ENCODE measurements around the gene SYTL2. TPM values are rescaled to one million over a fixed set of nuclear protein-coding genes. Genes with fewer than 3 reads are reported as not detected.
A peak's percentile ranks its signal among the peaks of the same experiment; 100 is the strongest.

SYTL2 gene
- total RNA-seq, 3 donors from 2014 or later, result 10.1 to 189 (median 120) TPM

- no peak for DNase-seq (ENCODE audit: low spot score in 2 of 2)
- Histone ChIP-seq H3K4me3 (no peak overlapping the region), H3K4me1 (no peaks in the 10 kb centered on the region), H3K9me3 (no peaks in the 10 kb centered on the region), H3K27me3 (no peaks in the 10 kb centered on the region), H3K27ac (peak overlapping the region in 1 of 2 donors; percentile 21), H3K36me3 (no peaks in the 10 kb centered on the region)
- intact Hi-C loops (cut with DNase I; ENCODE audit: low total_unique reads), result no loop called here
- TF ChIP-seq POLR2A (IDR thresholded peaks at IDR 0.05), result no peak
- TF ChIP-seq, protein P1, sequence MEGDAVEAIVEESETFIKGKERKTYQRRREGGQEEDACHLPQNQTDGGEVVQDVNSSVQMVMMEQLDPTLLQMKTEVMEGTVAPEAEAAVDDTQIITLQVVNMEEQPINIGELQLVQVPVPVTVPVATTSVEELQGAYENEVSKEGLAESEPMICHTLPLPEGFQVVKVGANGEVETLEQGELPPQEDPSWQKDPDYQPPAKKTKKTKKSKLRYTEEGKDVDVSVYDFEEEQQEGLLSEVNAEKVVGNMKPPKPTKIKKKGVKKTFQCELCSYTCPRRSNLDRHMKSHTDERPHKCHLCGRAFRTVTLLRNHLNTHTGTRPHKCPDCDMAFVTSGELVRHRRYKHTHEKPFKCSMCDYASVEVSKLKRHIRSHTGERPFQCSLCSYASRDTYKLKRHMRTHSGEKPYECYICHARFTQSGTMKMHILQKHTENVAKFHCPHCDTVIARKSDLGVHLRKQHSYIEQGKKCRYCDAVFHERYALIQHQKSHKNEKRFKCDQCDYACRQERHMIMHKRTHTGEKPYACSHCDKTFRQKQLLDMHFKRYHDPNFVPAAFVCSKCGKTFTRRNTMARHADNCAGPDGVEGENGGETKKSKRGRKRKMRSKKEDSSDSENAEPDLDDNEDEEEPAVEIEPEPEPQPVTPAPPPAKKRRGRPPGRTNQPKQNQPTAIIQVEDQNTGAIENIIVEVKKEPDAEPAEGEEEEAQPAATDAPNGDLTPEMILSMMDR (IDR thresholded peaks at IDR 0.05), result no peak
- TF ChIP-seq POLR2AphosphoS5 (IDR thresholded peaks at IDR 0.05), result no peak
Observed at GRCh38 chr11:85749884-85750283, 61.1 kb downstream of the SYTL2 start.

DNA sequence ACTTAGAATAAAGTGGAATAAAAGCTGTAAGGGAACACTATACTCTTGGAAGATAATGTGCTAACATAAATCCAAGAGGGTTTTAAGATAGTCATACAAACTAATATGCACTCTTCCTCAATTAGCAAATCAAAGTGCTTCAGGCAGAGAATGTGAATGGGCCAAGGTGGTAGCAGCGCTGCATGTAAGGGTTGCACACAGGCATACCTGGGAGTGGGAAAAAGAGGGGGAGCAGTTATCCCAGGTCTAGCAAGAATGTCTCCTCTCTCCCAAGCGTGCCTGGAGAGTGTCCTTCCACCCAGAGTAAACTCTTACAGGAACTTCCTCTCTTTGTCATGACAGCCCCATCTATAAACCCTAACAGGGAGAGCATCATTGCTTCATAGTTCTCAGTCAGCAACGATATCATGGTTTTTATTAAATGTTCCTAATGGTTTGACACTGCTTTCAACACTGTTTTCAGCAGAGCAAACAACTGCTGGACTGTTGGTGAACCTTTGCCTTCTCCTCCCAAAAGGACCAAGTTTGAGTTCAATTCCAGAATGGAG, 61.6 kb downstream of the SYTL2 start:
- Histone ChIP-seq H3K9me3 (no peaks in the 10 kb centered on the region), H3K27ac (no peak overlapping the region), H3K4me3 (no peak overlapping the region), H3K4me1 (no peaks in the 10 kb centered on the region), H3K27me3 (no peaks in the 10 kb centered on the region), H3K36me3 (no peaks in the 10 kb centered on the region)
- intact Hi-C loops (cut with DNase I; ENCODE audit: low total_unique reads), result no loop called here
- TF ChIP-seq POLR2AphosphoS5 (IDR thresholded peaks at IDR 0.05) (no peak), POLR2A (IDR thresholded peaks at IDR 0.05) (no peak)
- TF ChIP-seq, protein P1 (IDR thresholded peaks at IDR 0.05), result no peak
- DNase-seq (ENCODE audit: low spot score in 2 of 2), result no peak

DNA sequence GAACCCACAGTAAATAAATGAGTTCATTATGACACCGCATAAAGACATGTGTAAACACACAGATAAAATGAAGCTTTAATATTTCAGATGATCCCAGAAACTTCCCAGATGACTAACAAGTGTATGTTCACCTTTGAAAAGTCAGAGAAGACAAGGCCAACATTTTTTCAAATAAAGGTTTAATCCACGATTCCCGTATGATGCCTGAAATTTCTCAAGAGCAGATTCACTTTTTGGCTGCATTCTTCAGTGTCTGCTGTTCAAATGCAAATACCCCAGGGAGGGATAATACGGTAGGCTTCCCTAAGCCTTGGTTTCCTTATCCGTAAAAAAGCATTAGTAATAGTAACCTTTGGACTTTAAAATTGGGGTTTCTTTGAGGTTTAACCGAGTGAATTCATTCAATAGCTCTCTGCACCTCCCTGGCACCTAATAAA, 62.5 kb downstream of the SYTL2 start:
- Histone ChIP-seq H3K4me3 (no peak overlapping the region), H3K27me3 (no peaks in the 10 kb centered on the region), H3K9me3 (no peaks in the 10 kb centered on the region), H3K4me1 (no peaks in the 10 kb centered on the region), H3K36me3 (no peaks in the 10 kb centered on the region), H3K27ac (peak overlapping the region in 1 of 2 donors; percentile 51)
- TF ChIP-seq POLR2A (IDR thresholded peaks at IDR 0.05) (no peak), POLR2AphosphoS5 (IDR thresholded peaks at IDR 0.05) (no peak)
- TF ChIP-seq, protein P1 (IDR thresholded peaks at IDR 0.05), result no peak
- DNase-seq (ENCODE audit: low spot score in 2 of 2), result no peak
- intact Hi-C loops (cut with DNase I; ENCODE audit: low total_unique reads), result no loop called here

GRCh38 chr11:85746670-85747069, 64.3 kb downstream of the SYTL2 start:
- H3K27me3 ChIP-seq, result no peaks in the 10 kb centered on the region
- H3K27ac ChIP-seq, result no peak overlapping the region
- no peak overlapping the region for H3K4me3 ChIP-seq
- no peak for TF ChIP-seq POLR2AphosphoS5 (IDR thresholded peaks at IDR 0.05)
- TF ChIP-seq POLR2A (IDR thresholded peaks at IDR 0.05), result no peak
- TF ChIP-seq, protein P1 (IDR thresholded peaks at IDR 0.05), result no peak
- no peaks in the 10 kb centered on the region for H3K9me3 ChIP-seq
- intact Hi-C loops (cut with DNase I; ENCODE audit: low total_unique reads), result no loop called here
- no peaks in the 10 kb centered on the region for H3K4me1 ChIP-seq
- H3K36me3 ChIP-seq, result no peaks in the 10 kb centered on the region
- no peak for DNase-seq (ENCODE audit: low spot score in 2 of 2)

GRCh38 chr11:85745626-85746025, 65.3 kb downstream of the SYTL2 start:
- Histone ChIP-seq H3K9me3 (no peaks in the 10 kb centered on the region), H3K36me3 (no peaks in the 10 kb centered on the region), H3K4me1 (no peaks in the 10 kb centered on the region), H3K27me3 (no peaks in the 10 kb centered on the region), H3K4me3 (no peak overlapping the region), H3K27ac (no peak overlapping the region)
- intact Hi-C loops (cut with DNase I; ENCODE audit: low total_unique reads), result no loop called here
- TF ChIP-seq POLR2A (IDR thresholded peaks at IDR 0.05) (no peak), POLR2AphosphoS5 (IDR thresholded peaks at IDR 0.05) (no peak)
- TF ChIP-seq, protein P1 (IDR thresholded peaks at IDR 0.05), result no peak
- DNase-seq (ENCODE audit: low spot score in 2 of 2), result no peak

Data from breast epithelium (tissue), 4 donors.